ENCODE results near the gene RAB14.
"Not testable (repeated sequence)": the region's sequence is repeated elsewhere in the genome, so short reads cannot be mapped to it uniquely, and the experiment has no call there.

Gene RAB14

DNA sequence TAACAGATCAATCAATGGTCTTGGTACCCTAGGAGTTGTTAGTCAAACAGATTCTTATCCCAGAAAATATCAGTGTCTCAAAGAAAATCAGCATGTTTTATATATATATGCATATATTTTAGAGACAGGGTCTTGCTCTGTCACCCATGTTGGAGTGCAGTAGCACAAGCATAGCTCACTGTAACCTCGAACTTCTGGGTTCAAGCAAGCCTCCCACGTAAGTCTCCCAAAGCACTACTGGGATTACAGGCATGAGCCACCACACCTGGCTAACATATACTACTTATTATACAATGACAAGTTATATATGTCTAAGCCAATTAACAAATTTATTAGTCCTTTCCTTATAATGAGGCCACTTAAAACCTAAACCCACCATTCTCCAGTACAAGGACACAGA lies 10.4 kb downstream of the RAB14 start:
- no peak for DNase-seq (ENCODE audit: low read depth)

DNA sequence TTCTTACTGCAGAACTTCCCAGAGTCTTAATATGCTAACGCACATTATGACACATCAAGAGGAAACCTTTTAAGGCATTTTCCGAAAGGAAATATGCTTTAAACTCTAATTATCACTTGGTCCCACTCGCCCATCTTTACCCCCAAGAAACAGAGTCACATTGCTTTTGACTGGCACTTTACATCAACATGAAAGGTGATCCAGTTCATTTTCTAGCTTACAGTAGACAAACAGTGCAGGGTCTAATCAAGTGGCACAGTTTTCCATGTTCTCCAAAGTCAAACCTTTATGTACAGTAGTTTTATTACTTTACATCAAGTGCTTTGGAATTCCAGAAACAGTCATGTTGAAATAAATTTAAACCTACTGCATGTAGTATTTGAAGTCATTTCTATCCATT lies 12.0 kb downstream of the RAB14 start:
- DNase-seq (ENCODE audit: low read depth) = no peak

DNA sequence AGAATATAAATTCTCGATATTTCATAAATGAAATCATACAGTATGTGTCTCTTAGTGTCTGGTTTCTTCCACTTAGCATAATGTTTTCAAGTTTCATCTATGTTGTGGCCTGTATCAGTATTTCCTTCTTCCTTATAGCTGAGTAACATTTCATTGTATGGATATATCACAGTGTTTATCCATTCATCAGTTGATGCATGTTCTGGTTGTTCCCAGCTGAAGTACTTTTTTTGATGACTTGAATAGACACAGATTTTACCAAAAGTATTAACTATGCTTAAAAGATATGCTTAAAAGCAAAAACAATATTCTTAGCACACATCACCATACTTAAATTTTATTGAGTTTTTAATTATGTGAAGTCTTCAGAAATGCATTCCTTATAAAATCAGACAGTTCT lies 12.7 kb downstream of the RAB14 start:
- DNase-seq (ENCODE audit: low read depth) = no peak

DNA sequence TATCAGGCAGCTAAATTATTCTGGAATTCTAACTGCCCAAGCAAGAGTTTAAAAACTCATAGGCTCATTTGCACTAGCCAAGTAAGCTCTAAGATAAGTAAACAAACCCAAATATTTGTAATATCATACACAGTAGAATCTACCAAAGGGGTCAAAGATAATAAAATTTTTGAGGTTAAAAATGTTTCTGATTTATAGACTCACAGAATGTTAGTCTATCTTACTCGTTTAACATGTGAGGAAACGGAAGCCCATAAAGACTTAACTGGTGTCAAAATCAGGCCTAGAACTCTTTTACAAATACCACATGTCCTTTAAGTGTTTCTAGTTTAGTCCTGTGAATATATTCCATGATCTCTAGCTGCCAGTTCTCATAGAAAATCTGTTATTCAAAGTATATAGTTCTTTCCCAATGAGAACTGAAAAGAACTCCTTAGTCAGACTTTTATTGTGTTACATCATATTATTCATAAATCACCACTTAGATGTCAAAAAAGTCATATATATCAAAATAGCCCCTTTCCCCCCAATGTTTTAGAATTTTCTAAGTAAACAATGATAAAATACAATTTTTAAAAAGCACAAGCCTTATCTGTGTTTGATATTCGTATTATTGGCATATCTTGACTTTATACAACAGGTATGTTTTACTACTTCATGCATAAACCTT lies 13.9 kb downstream of the RAB14 start:
- DNase-seq (ENCODE audit: low read depth) = no peak

DNA sequence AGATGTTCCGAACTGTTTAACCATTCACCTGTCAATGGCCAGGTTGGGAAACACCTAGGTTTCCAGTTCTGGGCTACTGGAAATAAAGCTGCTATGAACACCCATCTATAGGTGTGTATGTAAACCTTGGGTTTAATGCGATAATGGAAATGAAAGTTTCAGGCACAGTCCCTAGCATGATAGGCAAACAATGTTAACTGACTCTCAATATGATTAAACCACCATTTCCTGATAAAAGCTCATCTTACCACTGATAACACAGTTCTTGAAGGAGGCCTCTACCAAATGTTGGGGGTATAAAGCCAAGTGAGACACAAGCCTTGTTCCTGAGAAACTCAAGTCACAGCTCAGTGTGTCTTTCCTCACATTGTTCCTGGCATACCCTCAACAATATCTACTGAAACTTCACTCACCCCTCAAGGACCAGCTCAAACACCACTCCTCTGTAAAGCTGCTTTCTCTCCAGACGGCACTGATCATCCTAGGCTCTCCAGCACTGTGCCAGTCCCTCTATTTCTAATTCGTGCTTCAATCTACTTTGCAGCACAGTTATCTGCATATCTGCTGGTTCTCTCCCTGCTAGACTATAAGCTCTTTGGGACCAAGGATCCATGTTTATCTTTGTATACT lies 15.8 kb downstream of the RAB14 start:
- no peak for DNase-seq (ENCODE audit: low read depth)

DNA sequence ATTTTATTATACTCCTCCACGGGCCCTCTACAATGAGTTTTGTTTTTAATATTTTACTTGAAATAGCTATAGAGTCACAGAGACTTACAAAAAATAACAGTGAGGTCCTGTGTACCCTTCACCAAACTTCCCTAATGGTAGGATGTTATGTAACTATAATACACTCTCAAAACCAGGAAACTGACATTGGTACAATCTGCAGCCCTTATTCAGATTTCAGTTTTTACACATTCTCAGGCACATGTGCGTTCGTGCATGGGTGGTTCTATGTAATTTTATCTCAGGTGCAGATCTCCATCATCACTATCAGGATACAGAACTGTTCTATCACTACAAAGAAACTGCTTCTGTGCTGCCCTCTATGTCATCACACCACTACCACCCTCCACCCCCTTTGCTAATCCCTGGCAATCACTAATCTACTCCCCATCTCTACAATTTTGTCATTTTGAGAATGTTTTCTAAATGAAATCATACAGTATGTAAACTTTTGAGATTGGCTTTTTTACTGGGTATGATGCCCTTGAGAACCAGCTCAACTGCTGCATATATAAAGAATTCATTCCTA lies 16.4 kb downstream of the RAB14 start:
- DNase-seq (ENCODE audit: low read depth) = no peak

DNA sequence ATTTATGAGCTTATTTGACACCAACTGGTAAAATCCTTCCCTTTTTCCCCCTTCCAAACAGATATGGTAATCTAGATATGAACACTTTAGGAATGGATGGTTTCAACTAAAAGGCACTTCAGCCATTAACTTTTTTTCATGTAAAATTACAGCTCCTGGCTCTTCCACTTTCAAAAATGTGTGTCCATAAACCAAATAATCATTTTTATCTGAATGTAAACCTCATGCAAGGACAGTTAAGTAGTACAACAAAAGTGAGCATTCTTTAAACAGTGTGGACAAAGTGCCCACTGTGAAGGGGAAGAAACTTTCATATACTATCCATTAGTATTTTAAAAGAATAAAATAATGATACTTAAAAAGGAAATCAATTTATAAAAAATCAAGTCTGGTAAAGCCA lies 17.2 kb downstream of the RAB14 start:
- no peak for DNase-seq (ENCODE audit: low read depth)

DNA sequence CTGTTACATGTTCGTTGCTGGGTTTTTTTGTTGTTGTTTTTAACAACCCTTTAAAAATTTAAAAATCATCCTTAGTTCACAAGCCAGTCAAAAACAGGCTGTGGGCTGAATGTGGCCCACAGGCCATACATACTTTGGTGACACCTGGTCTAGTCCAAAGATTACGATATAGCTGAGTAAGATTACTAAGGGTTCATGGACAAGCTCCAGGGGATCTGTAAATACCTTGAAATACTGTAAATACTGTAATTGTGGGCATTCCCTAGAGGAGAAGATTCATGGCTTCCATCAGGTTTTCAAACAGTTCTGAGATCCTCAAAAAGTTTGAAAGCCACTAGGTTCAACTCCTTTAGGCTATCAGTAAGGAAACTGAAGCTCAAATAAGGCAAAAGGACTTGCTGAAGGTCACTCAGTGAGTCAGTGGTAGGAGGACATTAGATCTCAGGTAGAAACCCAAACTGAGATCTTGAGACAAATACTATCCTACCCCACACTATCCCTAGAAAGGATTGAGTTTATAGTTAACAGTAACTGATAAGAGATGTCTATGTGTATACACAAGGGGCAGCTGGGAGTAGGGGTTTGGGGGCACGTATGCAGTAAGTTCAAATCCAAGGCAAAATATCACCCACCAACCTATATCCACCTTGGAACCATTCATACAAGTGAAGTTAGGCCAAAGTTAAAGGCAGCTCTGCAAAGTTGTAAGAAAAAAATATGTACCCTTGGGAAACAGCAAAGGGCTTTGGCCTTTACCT lies 17.8 kb downstream of the RAB14 start:
- no peak for DNase-seq (ENCODE audit: low read depth)

DNA sequence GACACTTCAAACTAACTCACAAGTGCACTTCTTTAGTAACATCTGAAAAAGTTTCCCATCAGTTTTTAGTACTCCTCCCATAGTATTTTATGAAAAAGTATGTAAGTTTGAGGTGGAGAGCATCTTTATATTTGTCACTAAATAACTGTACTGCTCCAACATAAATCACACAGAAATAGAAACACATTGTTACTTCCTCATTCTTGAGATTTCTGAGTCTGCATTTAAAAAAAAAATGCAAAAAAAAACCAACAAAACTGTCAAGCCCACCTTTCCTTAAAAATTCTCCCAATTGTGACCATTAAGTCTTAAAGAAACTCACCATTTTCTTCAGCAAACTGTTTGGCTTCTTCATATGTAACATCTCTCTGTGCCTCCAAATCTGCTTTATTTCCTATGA lies 18.7 kb downstream of the RAB14 start:
- DNase-seq (ENCODE audit: low read depth) = no peak

DNA sequence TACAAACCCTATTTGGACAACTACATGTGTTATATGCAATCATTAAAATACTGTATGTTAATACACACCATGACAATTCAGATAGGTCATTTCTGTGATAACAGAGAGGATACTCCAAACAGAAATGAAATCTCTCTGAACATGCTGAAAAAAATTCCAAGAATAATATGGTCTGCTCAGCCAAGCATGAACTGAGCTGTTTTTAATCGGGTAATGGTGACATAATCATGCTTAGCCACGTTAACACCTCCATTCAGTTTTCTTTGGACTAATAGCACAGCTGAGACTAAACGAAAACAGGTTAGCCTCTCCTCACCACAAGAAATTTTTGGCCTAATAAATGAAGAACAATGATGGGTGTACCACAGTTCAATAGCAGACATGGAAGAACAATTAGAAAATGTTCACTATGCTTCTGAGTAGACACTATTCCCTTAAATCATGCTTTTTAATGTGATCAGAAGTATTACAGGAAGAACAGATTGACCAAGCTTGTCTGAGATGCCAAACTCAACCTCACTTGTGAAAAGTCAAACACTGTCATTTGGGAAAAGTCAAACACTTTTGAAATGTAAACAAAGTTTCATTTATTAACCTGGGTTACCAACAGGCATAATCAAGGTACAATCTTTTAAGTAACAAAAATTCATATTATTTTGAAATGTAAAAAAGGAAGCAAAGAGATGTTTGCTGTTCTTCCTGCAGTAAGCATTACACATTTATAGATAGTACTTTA lies 19.4 kb downstream of the RAB14 start:
- no peak for DNase-seq (ENCODE audit: low read depth)

DNA sequence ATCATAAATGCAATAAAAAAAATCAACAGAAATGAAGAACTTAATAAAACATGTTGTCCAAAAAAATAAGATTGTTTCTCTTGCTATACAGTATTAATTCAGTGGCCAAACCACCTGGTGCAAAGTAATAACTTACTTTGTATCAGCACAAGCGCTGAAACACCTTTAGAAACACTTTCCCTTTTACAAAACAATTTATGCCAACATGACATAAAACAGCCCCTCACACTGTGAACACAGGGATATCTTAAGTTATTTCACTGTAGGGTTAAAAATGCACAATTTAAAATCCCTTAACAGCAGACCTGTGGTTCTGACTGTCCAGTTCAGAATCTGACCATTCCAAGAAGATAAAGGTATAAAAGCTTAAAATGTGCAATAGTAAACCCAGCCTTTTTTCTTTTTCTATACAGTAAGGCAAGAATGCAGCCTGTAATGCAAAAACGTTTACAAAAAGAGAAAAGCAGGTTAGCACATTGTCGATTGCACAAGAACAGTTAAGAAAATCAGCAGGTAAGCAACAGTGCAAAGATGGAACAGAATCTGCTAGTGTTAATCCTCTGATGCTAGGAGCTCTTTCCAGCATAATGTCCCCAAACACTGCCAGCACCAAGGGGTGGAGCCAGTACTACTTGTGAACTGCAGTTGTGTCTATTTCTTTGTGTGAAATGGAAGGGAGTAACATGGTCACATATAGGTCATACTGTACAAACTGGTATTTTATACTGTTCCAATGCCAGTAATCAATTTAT lies 21.6 kb downstream of the RAB14 start:
- DNase-seq (ENCODE audit: low read depth) = no peak

DNA sequence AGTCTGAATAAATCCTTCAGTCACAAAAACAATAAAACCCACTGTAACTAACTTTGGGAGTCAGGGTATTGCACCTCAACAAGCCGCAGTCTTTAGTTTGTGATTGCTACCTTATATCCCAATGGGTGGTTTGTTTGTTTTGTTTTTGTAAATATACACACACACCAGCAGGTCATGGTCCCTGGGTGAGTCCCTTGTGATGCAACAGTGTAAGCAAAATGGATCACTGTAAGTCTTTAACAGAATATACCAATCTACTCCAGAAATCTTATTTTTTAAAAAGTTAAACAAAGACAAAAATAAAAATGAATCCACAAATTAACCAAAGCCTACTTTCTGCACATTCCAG lies 22.3 kb downstream of the RAB14 start:
- not testable (repeated sequence) for DNase-seq (ENCODE audit: low read depth)

DNA sequence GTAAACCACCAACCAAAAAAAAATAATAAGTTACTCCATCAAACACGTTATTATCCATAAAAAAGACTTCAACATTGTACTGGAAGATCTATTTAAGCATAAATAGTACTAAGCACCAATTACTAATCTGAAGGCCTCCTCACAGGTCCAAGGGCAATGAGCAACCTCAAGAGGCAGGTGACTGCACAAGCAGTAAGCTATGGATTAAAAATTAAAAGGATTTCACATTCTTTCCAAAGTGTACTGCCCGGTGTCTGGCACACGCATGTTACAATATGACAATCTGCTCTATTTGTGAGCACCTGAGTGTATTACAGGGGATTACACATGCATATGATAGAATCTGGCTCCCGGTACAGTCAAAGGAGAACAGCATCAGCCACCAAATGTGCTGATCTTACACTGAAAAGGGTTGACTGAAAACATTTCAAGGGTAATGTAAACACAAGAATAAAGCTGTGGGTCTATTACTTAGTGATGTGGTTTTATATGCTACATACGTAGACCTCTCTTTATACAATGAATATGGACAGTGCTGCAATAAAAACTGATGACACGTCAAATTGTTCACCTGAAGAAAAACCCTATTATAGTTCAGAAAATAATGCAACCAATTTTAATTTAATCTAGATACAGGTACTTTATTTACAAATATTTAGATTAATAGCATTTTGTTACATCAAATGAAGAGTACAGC lies 22.8 kb downstream of the RAB14 start:
- no peak for DNase-seq (ENCODE audit: low read depth)

DNA sequence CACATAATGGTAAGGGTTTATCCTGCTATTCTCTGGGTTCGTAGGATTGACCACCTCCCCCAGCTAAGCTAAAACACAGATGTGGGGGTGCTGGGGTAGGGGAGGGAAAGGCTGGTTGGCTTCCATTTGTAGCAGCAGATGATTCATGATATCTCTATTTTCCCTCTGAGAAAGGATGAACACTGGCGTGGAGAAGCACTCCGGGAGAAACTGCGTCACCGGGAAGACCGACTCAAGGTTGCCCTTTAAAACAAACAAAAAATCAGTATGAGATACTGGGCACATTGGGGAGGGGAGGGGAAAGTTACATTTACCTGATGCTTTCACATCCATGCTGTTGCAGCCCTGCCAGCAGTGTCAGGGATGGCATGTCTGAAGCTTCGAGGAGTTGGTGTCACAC lies 28.2 kb downstream of the RAB14 start:
- no peak for DNase-seq (ENCODE audit: low read depth)

DNA sequence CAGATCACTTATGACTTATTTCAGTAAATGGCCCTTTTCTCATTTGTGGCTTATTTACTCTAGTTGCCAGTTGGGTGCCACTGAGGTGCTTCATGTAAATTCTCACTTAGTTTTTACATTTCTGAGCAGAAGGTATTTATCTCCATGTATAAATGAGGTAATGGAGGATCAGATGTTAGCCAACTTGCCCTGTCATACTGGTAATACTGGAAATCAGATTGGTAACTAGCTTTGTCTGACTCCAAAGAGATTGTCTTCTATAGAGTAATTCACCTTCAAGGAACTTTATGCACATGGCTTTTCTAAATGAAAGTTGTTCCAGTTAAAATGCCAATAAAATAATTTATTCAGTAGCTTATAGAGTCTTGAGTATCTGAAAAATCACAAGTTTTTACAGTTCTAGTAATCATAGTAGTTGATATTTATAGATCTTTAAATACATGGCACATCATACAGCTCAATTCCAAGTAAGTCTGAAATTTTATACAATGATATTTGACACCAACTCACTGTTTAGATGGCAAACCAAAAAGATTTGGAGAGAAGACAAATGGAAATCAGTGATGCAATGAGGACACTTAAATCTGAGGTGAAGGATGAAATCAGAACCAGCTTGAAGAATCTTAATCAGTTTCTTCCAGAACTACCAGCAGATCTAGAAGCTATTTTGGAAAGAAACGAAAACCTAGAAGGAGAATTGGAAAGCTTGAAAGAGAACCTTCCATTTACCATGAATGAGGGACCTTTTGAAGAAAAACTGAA lies 28.8 kb downstream of the RAB14 start:
- DNase-seq (ENCODE audit: low read depth) = no peak

DNA sequence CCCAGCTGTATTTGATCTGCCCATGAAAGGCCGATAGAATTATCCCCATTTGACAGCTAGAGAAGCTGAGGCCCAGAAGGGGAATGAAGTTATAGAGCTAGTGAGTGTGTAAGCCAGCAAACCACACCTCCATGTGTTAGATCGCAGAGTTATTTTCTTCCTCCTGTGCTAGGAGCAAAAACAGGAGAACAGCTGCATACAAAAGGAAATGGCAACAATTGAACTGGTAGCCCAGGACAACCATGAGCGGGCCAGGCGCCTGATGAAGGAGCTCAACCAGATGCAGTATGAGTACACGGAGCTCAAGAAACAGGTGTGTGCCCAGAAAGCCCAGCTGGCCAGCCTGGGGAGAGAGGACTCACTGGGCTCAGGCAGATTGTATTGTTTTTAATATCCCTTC lies 30.4 kb downstream of the RAB14 start:
- no peak for DNase-seq (ENCODE audit: low read depth)

DNA sequence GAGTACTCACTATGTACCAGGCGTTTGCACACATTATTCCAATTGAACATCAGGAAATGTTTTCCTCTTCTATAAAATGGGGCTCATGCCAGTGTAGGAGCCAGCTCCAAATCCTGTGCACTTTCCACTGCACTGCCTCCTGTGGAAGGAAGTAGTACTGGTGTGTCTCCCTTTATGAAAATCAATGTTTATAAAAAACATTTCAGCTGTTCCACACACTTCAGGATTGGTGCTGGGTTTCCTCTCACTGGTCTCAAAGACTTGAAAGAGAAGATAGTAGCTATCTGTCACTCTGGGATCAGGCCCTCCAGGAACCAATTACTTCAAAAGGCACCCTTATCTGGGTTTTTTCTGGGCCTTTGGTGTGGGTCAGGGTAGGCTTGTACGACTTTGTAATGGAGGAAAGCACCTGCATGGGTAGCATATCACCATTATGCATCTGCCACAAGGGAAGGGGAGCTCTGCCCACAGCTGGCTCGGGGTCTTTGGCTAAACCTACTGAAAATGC lies 32.5 kb downstream of the RAB14 start:
- no peak for DNase-seq (ENCODE audit: low read depth)

DNA sequence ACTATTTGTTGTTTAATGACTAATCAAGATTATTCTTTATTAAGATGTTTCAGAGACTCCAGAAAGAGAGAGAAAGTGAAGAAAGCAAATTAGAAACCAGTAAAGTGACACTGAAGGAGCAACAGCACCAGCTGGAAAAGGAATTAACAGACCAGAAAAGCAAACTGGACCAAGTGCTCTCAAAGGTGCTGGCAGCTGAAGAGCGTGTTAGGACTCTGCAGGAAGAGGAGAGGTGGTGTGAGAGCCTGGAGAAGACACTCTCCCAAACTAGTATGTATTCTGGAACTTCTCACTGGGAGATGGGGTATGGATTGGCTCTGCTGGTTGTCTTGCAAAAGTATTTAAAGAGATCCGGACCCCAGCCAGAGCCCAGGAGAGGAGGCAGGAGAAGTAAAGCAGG lies 33.6 kb downstream of the RAB14 start:
- no peak for DNase-seq (ENCODE audit: low read depth)

DNA sequence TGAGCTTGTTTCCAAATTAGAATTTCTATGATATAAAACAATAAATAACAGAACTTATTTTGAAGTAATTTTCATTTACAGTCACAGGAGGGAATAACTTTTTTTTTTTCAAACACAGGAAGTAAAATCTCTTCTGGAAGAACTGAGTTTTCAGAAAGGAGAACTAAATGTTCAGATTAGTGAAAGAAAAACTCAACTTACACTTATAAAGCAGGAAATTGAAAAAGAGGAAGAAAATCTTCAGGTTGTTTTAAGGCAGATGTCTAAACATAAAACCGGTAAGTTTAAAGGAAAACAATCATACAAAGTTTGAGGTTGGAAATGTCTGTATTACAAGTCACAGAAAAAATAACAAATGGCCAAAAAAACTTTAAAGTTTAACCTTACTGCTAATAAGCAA lies 41.6 kb downstream of the RAB14 start:
- DNase-seq (ENCODE audit: low read depth) = no peak

DNA sequence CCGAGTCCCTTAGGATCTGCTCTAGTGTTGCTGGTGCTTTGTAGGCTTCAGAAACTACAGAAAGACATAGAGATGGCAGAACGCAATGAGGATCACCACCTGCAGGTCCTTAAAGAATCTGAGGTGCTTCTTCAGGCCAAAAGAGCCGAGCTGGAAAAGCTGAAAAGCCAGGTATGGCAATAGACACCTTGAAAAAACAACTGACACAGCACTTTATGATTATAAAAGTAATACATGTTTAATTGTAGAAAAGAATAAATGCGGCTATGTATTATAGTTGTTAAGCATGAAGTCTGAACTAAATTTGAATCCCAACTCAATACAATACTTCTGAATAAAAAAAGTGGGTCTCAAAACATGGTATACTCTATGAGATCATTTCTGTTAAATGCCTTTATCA lies 43.7 kb downstream of the RAB14 start:
- DNase-seq (ENCODE audit: low read depth) = no peak
